Measurements from ENCODE around the gene CADM2. TPM values are rescaled to one million over a fixed set of nuclear protein-coding genes. Genes with fewer than 3 reads are reported as not detected.
"Not testable (repeated sequence)": the region's sequence is repeated elsewhere in the genome, so short reads cannot be mapped to it uniquely, and the experiment has no call there.

Gene CADM2
- total RNA-seq, 1 donor from 2014 or later: not detected

DNA sequence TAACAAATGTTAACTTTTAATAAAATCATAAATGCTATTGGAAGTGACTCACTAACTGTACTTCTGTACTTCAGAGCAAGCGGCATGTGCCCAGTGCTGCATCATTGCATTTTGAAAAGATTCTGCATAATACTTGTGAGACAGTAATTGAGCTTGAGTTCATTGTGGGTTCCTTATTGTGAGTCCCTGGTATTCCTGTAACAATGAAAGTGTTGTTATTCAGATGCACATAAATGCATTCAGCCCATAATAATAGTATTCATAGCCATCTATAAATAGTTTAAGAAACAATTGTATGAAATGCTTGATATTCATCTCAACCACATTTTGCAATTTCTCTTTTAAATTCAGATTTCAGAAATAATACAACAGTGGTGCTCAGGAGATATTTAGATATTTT, 976.4 kb downstream of the CADM2 start:
- Mint-ChIP-seq H3K36me3 (ENCODE audit: low read depth) (no peaks in the 10 kb centered on the region), H3K27ac (no peak overlapping the region), H3K27me3 (no peaks in the 10 kb centered on the region), H3K4me1 (no peaks in the 10 kb centered on the region), H3K4me3 (no peak overlapping the region), H3K9me3 (no peaks in the 10 kb centered on the region)
- DNase-seq: no peak
- intact Hi-C loops (cut with micrococcal nuclease): no loop called here

DNA sequence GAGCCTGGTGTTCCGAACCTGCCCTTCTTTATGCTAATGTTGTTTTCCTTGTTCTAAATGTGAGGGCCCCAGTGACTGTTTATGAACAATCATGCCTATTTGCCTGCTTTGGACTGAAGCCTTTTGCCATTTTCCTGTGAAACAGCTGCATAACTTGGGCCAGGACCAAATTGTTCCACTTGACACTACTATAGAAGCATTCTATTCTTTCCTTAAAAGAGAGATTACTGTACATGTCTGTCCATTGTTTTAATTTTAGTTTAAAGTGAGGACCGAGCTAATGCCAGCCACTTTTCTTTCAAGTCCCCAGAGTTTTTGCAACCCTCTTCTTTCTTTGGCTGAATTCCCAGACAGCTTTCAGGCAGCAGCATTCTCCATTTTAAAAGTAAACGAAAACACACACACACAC, 980.3 kb downstream of the CADM2 start:
- H3K4me1 Mint-ChIP-seq: no peaks in the 10 kb centered on the region
- no peak for DNase-seq
- intact Hi-C loops (cut with micrococcal nuclease): no loop called here
- H3K27ac Mint-ChIP-seq: no peak overlapping the region
- H3K4me3 Mint-ChIP-seq: no peak overlapping the region
- H3K36me3 Mint-ChIP-seq (ENCODE audit: low read depth): no peaks in the 10 kb centered on the region
- H3K9me3 Mint-ChIP-seq: no peaks in the 10 kb centered on the region
- no peaks in the 10 kb centered on the region for H3K27me3 Mint-ChIP-seq

DNA sequence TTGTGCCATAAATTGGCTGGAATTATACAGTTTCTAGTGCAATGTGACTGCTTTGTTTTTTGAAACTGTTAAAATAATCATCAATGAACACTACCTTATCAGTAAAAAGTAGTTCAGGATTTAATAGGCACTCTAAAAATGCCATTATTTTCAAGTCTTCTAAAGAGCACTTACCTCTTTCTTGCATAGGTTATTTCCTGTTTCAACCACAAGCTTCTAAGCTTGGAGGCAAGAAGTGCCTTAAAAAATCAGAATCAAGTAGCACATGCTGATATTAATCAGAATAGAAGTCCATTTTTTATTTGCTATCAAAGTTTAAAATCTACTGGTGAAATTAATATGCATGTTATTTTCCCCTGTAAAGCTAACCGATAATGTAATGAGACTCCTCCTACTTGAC, 991.6 kb downstream of the CADM2 start:
- intact Hi-C loops (cut with micrococcal nuclease): no loop called here
- Mint-ChIP-seq H3K36me3 (ENCODE audit: low read depth) (no peaks in the 10 kb centered on the region), H3K27ac (no peak overlapping the region), H3K9me3 (peaks cover 4% of the 10 kb centered on the region), H3K4me3 (no peak overlapping the region), H3K4me1 (no peaks in the 10 kb centered on the region), H3K27me3 (no peaks in the 10 kb centered on the region)
- no peak for DNase-seq

DNA sequence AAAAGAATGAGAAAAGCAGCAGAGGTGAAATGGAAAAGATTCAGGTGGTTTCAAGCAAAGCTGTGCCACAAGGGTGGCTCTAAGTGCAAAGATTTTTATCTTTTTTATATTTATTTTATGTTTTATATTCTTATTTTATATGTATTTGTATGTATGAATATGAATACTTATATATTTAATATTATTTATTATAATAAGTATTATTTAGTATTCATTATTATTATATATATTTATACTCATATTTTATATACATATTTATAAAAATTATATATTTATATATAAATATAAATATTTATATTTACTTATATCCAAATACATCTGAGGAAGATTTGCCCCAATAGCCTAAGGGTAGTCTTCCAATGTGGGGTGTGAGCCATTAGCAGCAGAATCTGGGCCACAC, 1002.0 kb downstream of the CADM2 start:
- Mint-ChIP-seq H3K4me1 (no peaks in the 10 kb centered on the region), H3K9me3 (peaks cover 4% of the 10 kb centered on the region), H3K4me3 (no peak overlapping the region), H3K36me3 (ENCODE audit: low read depth) (no peaks in the 10 kb centered on the region), H3K27me3 (no peaks in the 10 kb centered on the region), H3K27ac (no peak overlapping the region)
- no peak for DNase-seq
- intact Hi-C loops (cut with micrococcal nuclease): no loop called here

DNA sequence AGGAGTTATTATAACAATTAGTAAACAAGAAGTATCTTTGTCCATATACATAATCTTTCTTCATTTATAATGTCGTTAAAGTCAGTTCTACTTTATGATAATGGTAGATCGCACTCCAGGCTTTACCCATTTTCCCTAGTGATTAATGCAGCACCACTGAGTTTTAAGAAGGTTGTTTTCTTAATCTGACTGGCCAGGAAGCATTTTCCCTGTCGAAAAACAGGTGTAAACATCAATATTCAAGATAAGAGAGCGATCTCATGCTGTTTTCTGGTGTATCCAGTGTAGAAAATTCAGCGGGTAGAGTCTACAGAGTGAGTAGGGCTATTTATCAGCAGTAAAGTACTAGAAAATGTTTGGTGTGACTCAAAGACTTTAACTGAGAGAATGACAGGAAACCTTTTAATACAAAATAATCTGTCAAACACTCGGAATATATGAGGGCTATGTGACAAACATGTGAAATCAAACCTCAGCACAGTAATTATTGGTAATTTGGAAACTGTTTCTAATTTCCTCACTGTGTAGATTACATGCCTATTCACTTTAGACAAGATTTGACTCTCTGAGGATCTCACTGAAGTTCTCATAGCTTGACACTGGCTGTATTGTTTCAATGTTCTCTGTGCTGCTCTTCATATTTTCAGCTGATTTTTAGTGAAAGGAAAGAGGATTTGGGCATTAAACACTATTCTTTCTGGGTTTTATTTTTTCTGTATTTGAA, 1019.0 kb downstream of the CADM2 start:
- H3K27ac Mint-ChIP-seq: no peak overlapping the region
- no peaks in the 10 kb centered on the region for H3K36me3 Mint-ChIP-seq (ENCODE audit: low read depth)
- DNase-seq: no peak
- H3K4me3 Mint-ChIP-seq: no peak overlapping the region
- no peaks in the 10 kb centered on the region for H3K4me1 Mint-ChIP-seq
- H3K27me3 Mint-ChIP-seq: no peaks in the 10 kb centered on the region
- intact Hi-C loops (cut with micrococcal nuclease): no loop called here
- H3K9me3 Mint-ChIP-seq: no peaks in the 10 kb centered on the region

DNA sequence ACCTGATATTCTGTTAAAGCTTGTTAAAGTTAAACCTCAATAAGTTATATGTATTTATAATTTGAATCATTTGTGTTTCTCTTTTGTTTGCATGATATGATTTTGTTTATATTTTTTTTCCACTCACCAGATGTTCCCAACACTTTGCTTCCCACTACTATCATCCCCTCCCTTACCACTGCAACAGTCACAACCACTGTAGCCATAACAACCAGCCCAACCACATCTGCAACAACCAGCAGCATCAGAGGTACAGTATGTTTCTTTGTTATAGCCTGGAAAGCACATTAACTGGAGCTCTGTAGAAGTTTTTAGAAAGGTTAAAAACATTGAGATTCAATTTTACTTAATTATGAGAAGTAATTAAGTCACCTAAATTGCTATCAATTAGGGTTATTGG, 1020.2 kb downstream of the CADM2 start:
- Mint-ChIP-seq H3K27ac (no peak overlapping the region), H3K4me1 (no peaks in the 10 kb centered on the region), H3K36me3 (ENCODE audit: low read depth) (no peaks in the 10 kb centered on the region), H3K9me3 (no peaks in the 10 kb centered on the region), H3K27me3 (no peaks in the 10 kb centered on the region), H3K4me3 (no peak overlapping the region)
- intact Hi-C loops (cut with micrococcal nuclease): no loop called here
- DNase-seq: no peak

DNA sequence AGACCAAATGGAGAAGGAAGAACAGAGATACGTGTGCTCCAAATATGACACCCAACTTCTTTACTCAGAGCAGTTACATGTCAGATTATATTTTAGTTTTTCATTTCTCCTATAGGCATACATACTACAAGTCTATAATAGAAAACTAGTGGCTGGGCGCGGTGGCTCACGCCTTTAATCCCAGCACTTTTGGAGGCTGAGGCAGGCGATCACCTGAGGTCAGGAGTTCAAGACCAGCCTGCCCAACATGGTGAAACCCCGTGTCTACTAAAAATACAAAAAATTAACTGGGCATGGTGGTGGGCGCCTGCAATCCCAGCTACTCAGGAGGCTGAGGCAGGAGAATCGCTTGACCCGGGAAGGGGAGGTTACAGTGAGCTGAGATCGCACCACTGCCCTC, 1030.8 kb downstream of the CADM2 start:
- H3K27me3 Mint-ChIP-seq; DNase-seq; H3K4me1 Mint-ChIP-seq; H3K9me3 Mint-ChIP-seq; H3K27ac Mint-ChIP-seq; H3K4me3 Mint-ChIP-seq; H3K36me3 Mint-ChIP-seq (ENCODE audit: low read depth); intact Hi-C loops (cut with micrococcal nuclease): not testable (repeated sequence)

DNA sequence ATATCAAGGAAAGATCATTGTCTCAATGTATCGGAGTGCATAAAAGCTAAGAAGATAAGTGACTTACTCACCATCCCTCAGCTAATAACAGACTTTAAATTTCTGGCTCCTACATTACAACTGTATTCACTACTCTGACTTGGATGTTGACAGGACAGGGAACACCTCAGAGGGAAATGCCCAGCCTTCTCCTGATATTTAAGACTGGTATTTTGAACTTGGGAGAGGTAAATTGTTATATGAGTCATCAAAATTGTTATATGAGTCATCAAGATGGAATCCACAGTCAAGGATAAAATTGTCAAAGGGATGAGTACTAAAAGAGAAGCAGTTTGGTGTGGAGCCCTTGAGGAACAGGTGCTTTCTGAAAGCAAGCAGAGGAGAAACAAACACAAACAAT, 1070.8 kb downstream of the CADM2 start:
- Mint-ChIP-seq H3K27ac (no peak overlapping the region), H3K4me3 (no peak overlapping the region), H3K4me1 (no peaks in the 10 kb centered on the region), H3K36me3 (ENCODE audit: low read depth) (no peaks in the 10 kb centered on the region), H3K27me3 (no peaks in the 10 kb centered on the region), H3K9me3 (no peaks in the 10 kb centered on the region)
- no peak for DNase-seq
- intact Hi-C loops (cut with micrococcal nuclease): no loop called here

DNA sequence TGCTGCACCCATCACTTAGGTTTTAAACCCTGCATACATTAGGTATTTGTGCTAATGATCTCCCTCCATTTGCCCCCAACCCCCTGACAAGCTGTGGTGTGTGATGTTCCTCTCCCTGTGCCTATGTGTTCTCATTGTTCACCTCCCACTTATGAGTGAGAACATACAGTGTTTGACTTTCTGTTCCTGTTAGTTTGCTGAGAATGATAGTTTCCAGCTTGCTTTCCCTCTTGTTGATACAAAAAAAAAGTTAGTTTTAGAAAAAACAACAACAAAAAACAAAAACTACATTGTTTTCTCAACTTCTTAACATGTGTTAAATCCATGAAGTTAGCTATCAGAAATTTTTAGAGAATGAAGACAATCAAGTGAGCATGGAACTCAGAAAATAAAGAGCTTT, 1079.1 kb downstream of the CADM2 start:
- no peak for DNase-seq
- intact Hi-C loops (cut with micrococcal nuclease): no loop called here
- Mint-ChIP-seq H3K27me3 (no peaks in the 10 kb centered on the region), H3K36me3 (ENCODE audit: low read depth) (no peaks in the 10 kb centered on the region), H3K9me3 (no peaks in the 10 kb centered on the region), H3K4me3 (no peak overlapping the region), H3K27ac (no peak overlapping the region), H3K4me1 (no peaks in the 10 kb centered on the region)

DNA sequence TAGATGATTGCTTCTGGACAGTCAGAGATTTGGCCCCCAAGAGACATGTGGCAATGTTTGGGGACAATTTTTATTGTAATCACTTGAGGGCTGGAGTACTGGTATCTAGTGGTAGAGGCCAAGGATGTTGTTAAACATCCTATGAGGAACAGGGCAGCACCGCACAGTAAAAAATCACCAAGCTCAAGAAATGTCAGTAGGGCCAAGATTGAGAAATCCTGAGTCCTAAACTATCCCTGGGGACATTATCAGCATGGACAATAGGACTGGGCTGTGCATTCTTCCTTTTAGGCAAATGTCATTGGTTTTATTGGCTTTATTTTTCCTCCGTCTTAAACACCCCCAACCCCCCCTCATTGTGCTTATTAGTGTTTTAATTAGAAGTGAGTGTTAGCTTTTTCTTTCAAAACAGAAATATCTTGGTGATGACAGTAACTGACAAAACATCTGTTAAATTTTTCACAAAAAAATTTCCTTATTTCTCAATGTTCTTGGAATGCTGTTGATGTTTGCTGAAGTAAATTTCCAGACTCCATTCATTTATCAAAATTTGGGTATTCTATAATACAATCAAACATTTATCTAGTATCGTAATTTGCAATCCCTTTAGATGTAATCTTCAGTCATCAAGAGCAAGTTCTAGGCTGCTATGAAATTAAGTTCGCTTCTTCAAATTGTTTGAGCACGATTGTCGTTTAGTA, 1087.8 kb downstream of the CADM2 start:
- no peaks in the 10 kb centered on the region for H3K27me3 Mint-ChIP-seq
- no peak for DNase-seq
- no peaks in the 10 kb centered on the region for H3K4me1 Mint-ChIP-seq
- intact Hi-C loops (cut with micrococcal nuclease): no loop called here
- no peak overlapping the region for H3K27ac Mint-ChIP-seq
- peaks cover 4% of the 10 kb centered on the region for H3K9me3 Mint-ChIP-seq
- H3K4me3 Mint-ChIP-seq: no peak overlapping the region
- H3K36me3 Mint-ChIP-seq (ENCODE audit: low read depth): no peaks in the 10 kb centered on the region

DNA sequence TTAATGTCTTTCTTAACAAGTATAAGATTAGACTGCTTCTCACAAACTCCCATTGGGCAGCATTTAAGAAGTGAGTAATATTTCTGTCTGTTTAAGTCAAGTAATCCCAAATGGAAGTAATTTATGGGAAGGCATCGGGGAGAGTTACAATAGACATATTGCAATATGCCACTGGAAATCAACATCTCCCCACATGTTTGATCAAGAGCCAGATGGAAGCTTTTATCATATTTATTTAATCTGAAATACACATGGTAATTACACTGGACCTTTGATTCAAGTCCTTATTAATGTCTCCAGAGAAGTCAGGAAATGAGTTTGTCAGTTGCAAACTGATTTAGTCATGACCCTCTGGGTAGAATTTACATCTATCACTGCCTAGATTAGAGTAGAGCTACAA, 1088.4 kb downstream of the CADM2 start:
- Mint-ChIP-seq H3K4me3 (no peak overlapping the region), H3K9me3 (peaks cover 4% of the 10 kb centered on the region), H3K4me1 (no peaks in the 10 kb centered on the region), H3K27ac (no peak overlapping the region), H3K36me3 (ENCODE audit: low read depth) (no peaks in the 10 kb centered on the region), H3K27me3 (no peaks in the 10 kb centered on the region)
- intact Hi-C loops (cut with micrococcal nuclease): no loop called here
- DNase-seq: no peak

DNA sequence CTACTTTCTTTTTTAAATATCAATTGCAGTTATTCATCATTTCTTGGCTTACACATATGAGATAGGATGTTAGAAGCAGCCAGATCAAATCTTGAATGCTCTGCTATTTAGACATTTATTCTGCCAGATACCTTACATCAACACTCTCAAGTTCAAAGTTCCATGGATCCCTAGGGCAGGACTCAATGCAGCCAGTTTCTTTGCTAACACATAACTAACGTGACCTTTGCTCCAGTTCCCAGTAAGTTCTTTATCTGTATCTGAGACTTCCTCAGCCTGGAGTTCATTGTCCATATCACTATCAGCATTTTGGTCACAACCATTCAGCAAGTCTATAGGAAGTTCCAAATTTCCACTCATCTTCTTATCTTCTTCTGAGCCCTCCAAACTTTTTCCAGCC, 1092.3 kb downstream of the CADM2 start:
- Mint-ChIP-seq H3K27me3 (no peaks in the 10 kb centered on the region), H3K4me3 (no peak overlapping the region)

DNA sequence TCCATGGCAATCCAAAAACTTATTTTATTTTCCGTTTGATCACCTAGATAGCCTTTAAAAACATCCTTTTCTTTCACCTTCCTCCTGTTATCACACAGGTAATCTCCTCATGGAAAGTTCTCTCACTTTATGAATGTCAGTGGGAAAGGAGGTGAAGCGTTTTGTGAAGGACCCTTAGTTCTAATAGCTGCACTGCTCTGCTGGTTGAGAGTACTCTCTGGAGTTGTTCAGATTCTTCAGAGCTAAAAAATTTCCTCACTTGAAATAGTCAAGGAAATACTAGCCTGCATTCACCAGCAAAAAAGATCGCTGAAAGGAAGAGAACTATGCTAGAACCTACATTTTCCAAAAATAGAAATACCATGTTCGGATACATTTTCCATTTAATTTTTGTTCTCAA, 1097.2 kb downstream of the CADM2 start:
- Mint-ChIP-seq H3K9me3 (peaks cover 2% of the 10 kb centered on the region), H3K27me3 (no peaks in the 10 kb centered on the region), H3K27ac (no peak overlapping the region), H3K4me1 (no peaks in the 10 kb centered on the region), H3K4me3 (no peak overlapping the region), H3K36me3 (ENCODE audit: low read depth) (no peaks in the 10 kb centered on the region)
- intact Hi-C loops (cut with micrococcal nuclease): no loop called here
- no peak for DNase-seq

More for the DNA sequence above, 1092.3 kb downstream of the CADM2 start:
- no peak overlapping the region for H3K27ac Mint-ChIP-seq
- no peak for DNase-seq
- H3K36me3 Mint-ChIP-seq (ENCODE audit: low read depth): no peaks in the 10 kb centered on the region
- peaks cover 4% of the 10 kb centered on the region for H3K9me3 Mint-ChIP-seq
- intact Hi-C loops (cut with micrococcal nuclease): no loop called here
- H3K4me1 Mint-ChIP-seq: no peaks in the 10 kb centered on the region

DNA sequence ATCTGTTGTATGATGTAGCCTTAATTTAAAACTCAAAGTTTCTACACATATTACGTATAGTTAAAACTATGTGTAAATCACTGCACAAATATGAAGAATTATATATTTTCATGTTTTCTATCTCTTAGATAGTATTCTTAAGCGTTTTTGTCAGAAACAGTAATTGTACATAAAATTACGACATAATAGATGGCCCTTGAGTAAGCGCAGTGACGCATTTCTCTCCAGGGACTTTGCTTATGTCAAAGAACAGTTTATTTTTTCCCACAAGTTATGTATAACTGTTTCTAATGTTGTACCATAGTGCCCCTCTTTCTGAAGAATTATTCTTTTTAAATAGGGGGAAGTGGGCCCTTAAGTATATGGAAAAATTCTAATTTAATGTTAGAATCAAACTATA, 1098.2 kb downstream of the CADM2 start:
- H3K4me1 Mint-ChIP-seq: no peaks in the 10 kb centered on the region
- intact Hi-C loops (cut with micrococcal nuclease): no loop called here
- no peaks in the 10 kb centered on the region for H3K27me3 Mint-ChIP-seq
- DNase-seq: no peak
- H3K36me3 Mint-ChIP-seq (ENCODE audit: low read depth): no peaks in the 10 kb centered on the region
- no peak overlapping the region for H3K27ac Mint-ChIP-seq
- no peak overlapping the region for H3K4me3 Mint-ChIP-seq
- no peaks in the 10 kb centered on the region for H3K9me3 Mint-ChIP-seq

DNA sequence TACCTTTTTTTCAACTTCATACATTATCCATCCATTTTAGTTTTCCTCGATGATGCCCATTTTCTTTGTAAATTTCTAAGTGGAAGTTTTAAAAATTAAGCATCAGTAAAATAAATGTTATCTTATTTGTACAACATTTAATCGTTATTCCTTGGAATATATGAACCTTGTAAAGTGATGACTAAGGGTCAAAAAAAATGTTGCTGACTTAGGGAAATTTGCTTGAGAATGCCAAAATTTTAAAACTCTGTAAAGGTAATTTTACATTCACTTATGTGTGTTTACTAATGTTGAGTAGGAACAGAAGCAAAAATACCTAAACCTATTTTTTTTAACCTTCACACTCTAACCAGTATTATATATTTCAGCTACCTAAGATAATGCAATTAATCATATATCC, 1115.0 kb downstream of the CADM2 start:
- H3K36me3 Mint-ChIP-seq (ENCODE audit: low read depth): no peaks in the 10 kb centered on the region
- H3K4me3 Mint-ChIP-seq: no peak overlapping the region

More for the DNA sequence above, 1115.0 kb downstream of the CADM2 start:
- no peaks in the 10 kb centered on the region for H3K4me1 Mint-ChIP-seq
- H3K27me3 Mint-ChIP-seq: no peaks in the 10 kb centered on the region
- no peaks in the 10 kb centered on the region for H3K9me3 Mint-ChIP-seq
- no peak overlapping the region for H3K27ac Mint-ChIP-seq
- intact Hi-C loops (cut with micrococcal nuclease): no loop called here
- no peak for DNase-seq
